ENCODE data around the gene UGT1A5.

The UGT1A5 gene

GRCh38 chr2:233760043-233760442 is 47.3 kb downstream of the UGT1A5 start, which contains the start of gene UGT1A1:
Gene UGT1A1, plus strand, starts transcription at chr2:233760270. Its CDS starts 18 bp downstream, at chr2:233760288.
- H2AFZ ChIP-seq (ENCODE audit: low read depth), result no peak within 1 kb of the TSS
- no peaks in the 10 kb centered on the region for H3K27me3 ChIP-seq (ENCODE audit: insufficient read depth, low read depth)
- H3K27ac ChIP-seq, result no peak within 1 kb of the TSS
- no peaks in the 10 kb centered on the region for H3K4me1 ChIP-seq (ENCODE audit: low read depth, poor library complexity, severe bottlenecking)
- no peak within 1 kb of the TSS for H3K4me2 ChIP-seq
- H3K36me3 ChIP-seq (ENCODE audit: insufficient read depth), result no peaks in the 10 kb centered on the region
- no peaks in the 10 kb centered on the region for H3K79me2 ChIP-seq (ENCODE audit: insufficient read depth, low read depth)
- H3K9ac ChIP-seq, result no peak within 1 kb of the TSS
- no peaks in the 10 kb centered on the region for H4K20me1 ChIP-seq (ENCODE audit: insufficient read depth)
- TF ChIP-seq, protein P1, sequence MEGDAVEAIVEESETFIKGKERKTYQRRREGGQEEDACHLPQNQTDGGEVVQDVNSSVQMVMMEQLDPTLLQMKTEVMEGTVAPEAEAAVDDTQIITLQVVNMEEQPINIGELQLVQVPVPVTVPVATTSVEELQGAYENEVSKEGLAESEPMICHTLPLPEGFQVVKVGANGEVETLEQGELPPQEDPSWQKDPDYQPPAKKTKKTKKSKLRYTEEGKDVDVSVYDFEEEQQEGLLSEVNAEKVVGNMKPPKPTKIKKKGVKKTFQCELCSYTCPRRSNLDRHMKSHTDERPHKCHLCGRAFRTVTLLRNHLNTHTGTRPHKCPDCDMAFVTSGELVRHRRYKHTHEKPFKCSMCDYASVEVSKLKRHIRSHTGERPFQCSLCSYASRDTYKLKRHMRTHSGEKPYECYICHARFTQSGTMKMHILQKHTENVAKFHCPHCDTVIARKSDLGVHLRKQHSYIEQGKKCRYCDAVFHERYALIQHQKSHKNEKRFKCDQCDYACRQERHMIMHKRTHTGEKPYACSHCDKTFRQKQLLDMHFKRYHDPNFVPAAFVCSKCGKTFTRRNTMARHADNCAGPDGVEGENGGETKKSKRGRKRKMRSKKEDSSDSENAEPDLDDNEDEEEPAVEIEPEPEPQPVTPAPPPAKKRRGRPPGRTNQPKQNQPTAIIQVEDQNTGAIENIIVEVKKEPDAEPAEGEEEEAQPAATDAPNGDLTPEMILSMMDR (conservative IDR thresholded peaks at IDR 0.05; ENCODE audit: low read depth, low read length), result no peak
- H3K4me3 ChIP-seq (IDR thresholded peaks at IDR 0.05; ENCODE audit: insufficient read depth, low read depth, low read length), result no peak within 1 kb of the TSS

DNA sequence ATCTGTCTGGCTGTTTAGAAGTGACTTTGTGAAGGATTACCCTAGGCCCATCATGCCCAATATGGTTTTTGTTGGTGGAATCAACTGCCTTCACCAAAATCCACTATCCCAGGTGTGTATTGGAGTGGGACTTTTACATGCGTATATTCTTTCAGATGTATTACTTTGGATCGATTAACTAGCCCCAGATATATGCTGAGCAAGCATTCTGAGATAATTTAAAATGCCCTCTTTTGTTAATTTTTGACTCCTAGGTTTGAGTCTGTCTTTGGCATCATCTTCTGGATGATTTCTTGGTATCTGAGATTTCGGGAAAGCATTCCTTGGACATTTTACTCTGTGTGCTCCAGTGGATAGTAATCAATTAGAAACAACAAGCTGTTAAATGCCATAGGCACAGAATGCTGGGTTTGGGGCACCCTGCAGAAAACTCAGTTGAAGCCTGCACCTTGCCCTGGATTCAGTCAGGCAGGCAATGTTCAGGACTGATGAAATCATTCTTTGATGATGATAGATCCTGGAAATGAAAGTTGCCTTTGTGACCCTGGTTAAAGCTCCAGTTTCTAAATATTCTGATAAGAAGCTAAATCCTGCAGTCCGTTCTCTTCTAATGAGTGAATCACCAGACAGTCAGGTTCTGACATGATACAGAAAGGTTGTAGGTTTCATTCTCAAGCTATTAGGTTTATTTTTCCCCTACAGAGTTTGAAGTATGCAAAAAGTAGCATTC is 48.5 kb downstream of the UGT1A5 start:
- no peaks in the 10 kb centered on the region for H3K79me2 ChIP-seq (ENCODE audit: insufficient read depth, low read depth)
- H3K4me1 ChIP-seq (ENCODE audit: low read depth, poor library complexity, severe bottlenecking), result no peaks in the 10 kb centered on the region
- no peaks in the 10 kb centered on the region for H3K27me3 ChIP-seq (ENCODE audit: insufficient read depth, low read depth)
- TF ChIP-seq, protein P1 (conservative IDR thresholded peaks at IDR 0.05; ENCODE audit: low read depth, low read length), result no peak
- H3K36me3 ChIP-seq (ENCODE audit: insufficient read depth), result no peaks in the 10 kb centered on the region
- no peak overlapping the region for H3K27ac ChIP-seq
- H3K4me3 ChIP-seq (IDR thresholded peaks at IDR 0.05; ENCODE audit: insufficient read depth, low read depth, low read length), result no peak overlapping the region
- no peak overlapping the region for H2AFZ ChIP-seq (ENCODE audit: low read depth)
- H4K20me1 ChIP-seq (ENCODE audit: insufficient read depth), result no peaks in the 10 kb centered on the region
- no peak overlapping the region for H3K9ac ChIP-seq
- H3K4me2 ChIP-seq, result no peak overlapping the region

DNA sequence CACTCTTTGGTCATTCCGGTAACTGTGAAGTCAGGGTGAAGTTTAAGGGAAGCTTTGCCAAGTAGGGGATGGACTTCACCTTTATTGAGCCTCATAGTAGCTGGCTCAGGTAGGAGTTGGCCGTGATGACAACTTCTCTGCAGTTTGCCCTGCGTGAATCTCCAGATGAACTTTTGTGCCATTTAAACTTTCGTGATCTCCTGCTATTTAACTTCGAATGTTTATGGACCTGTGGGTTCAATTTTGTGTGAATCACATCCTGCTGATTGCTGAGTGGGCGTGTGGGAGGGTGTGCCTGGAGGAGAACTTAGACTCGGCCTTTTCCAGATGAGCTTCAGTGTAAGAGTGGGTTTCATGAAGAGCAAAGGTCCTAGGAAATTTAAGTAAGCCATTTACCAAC is 51.6 kb downstream of the UGT1A5 start:
- Histone ChIP-seq H3K27ac (no peak overlapping the region), H3K4me3 (IDR thresholded peaks at IDR 0.05; ENCODE audit: insufficient read depth, low read depth, low read length) (no peak overlapping the region), H3K79me2 (ENCODE audit: insufficient read depth, low read depth) (no peaks in the 10 kb centered on the region), H3K27me3 (ENCODE audit: insufficient read depth, low read depth) (no peaks in the 10 kb centered on the region), H3K4me1 (ENCODE audit: low read depth, poor library complexity, severe bottlenecking) (no peaks in the 10 kb centered on the region), H3K4me2 (no peak overlapping the region), H3K36me3 (ENCODE audit: insufficient read depth) (no peaks in the 10 kb centered on the region), H2AFZ (ENCODE audit: low read depth) (no peak overlapping the region), H3K9ac (no peak overlapping the region), H4K20me1 (ENCODE audit: insufficient read depth) (no peaks in the 10 kb centered on the region)
- TF ChIP-seq, protein P1 (conservative IDR thresholded peaks at IDR 0.05; ENCODE audit: low read depth, low read length), result no peak

DNA sequence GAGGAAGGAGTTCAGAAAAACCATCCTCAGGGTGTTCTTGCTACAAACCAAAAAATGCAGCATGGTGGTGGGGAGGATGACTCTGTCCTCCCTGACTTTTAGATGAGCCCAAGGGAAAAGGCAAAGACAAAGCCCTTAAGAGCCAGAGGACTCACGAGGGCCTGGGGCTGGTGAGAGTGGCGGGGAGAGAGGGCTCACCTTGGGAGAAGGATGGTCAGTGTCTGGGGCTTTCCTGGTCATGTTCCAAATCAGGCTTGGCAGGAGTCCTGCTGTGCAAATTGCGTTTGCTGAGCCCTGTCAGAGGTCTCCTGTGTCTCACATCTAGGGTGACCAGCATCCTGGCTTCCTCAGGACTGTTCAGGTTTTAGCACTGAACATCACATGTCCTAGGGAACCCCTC is 52.1 kb downstream of the UGT1A5 start:
- Histone ChIP-seq H3K79me2 (ENCODE audit: insufficient read depth, low read depth) (no peaks in the 10 kb centered on the region), H3K36me3 (ENCODE audit: insufficient read depth) (no peaks in the 10 kb centered on the region), H3K27ac (no peak overlapping the region), H4K20me1 (ENCODE audit: insufficient read depth) (no peaks in the 10 kb centered on the region), H3K9ac (no peak overlapping the region), H3K4me2 (no peak overlapping the region), H3K4me3 (IDR thresholded peaks at IDR 0.05; ENCODE audit: insufficient read depth, low read depth, low read length) (no peak overlapping the region), H3K4me1 (ENCODE audit: low read depth, poor library complexity, severe bottlenecking) (no peaks in the 10 kb centered on the region), H3K27me3 (ENCODE audit: insufficient read depth, low read depth) (no peaks in the 10 kb centered on the region), H2AFZ (ENCODE audit: low read depth) (no peak overlapping the region)
- TF ChIP-seq, protein P1 (conservative IDR thresholded peaks at IDR 0.05; ENCODE audit: low read depth, low read length), result no peak

Measured in KMS-11 (cell line).